GM12891 (cell line): ENCODE results near the gene PANK4.

ENCODE experiments used
- DNase-seq: peaks from one replicate; pipeline ENCODE4 v3.0.0; 2011; ENCODE audit warnings: low spot score; ENCODE audit not compliant: insufficient read length
- FAIRE-seq: peaks from 2 replicates; lab custom pipeline; 2011; peaks lifted over from hg19 to GRCh38; lab: Jason Lieb, UNC
- PAX5 ChIP-seq: IDR thresholded peaks from 2 replicates; pipeline ENCODE4 v1.6.1; 2011; ENCODE audit warnings: low read length, moderate library complexity, mild to moderate bottlenecking; ENCODE audit not compliant: insufficient read depth, severe bottlenecking
- POLR2A ChIP-seq: IDR thresholded peaks from 2 replicates; pipeline ENCODE4 v1.6.1; 2011; ENCODE audit warnings: low read depth, low read length, control low read depth
- POLR2AphosphoS5 ChIP-seq: IDR thresholded peaks from 2 replicates; pipeline ENCODE4 v1.6.1; 2011; ENCODE audit warnings: low read depth, low read length, control low read depth
- POU2F2 ChIP-seq: IDR thresholded peaks from 2 replicates; pipeline ENCODE4 v1.6.1; 2011; ENCODE audit warnings: low read depth, mild to moderate bottlenecking, control low read depth, low read length, moderate library complexity
- SPI1 ChIP-seq: IDR thresholded peaks from 2 replicates; pipeline ENCODE4 v1.6.1; 2011; ENCODE audit warnings: low read depth, low read length, control low read depth
- TAF1 ChIP-seq: IDR thresholded peaks from 2 replicates; pipeline ENCODE4 v1.6.1; 2011; ENCODE audit warnings: low read depth, low read length, control low read depth

PANK4 gene

GRCh38 chr1:2501041-2501819 lies 25.2 kb downstream of the PANK4 start:
- FAIRE-seq (no peak), DNase-seq (no peak)
- TF ChIP-seq TAF1 = no peak
- no peak for TF ChIP-seq POLR2AphosphoS5
- TF ChIP-seq POLR2A = no peak
- TF ChIP-seq PAX5 = no peak
- no peak for TF ChIP-seq SPI1
- TF ChIP-seq POU2F2 = no peak

GRCh38 chr1:2499986-2500596 lies 26.3 kb downstream of the PANK4 start:
- DNase-seq = no peak
- no peak for FAIRE-seq
- TF ChIP-seq POU2F2 (no peak), POLR2A (no peak), TAF1 (no peak), POLR2AphosphoS5 (no peak), PAX5 (no peak)

GRCh38 chr1:2499260-2499659 lies 27.1 kb downstream of the PANK4 start:
- TF ChIP-seq POU2F2 = no peak
- no peak for TF ChIP-seq POLR2A
- no peak for TF ChIP-seq POLR2AphosphoS5
- no peak for TF ChIP-seq TAF1
- no peak for TF ChIP-seq SPI1
- no peak for TF ChIP-seq PAX5
- no peak for FAIRE-seq
- no peak for DNase-seq

- FAIRE-seq (no peak), DNase-seq (no peak)
Measured at GRCh38 chr1:2498648-2499047, 27.7 kb downstream of the PANK4 start.

GRCh38 chr1:2497891-2498290 lies 28.5 kb downstream of the PANK4 start:
- FAIRE-seq (no peak), DNase-seq (no peak)
- TF ChIP-seq POU2F2 (no peak), TAF1 (no peak), PAX5 (no peak), POLR2A (no peak), POLR2AphosphoS5 (no peak)

More at GRCh38 chr1:2498648-2499047, 27.7 kb downstream of the PANK4 start:
- no peak for TF ChIP-seq POU2F2
- no peak for TF ChIP-seq TAF1
- no peak for TF ChIP-seq POLR2AphosphoS5
- no peak for TF ChIP-seq POLR2A
- TF ChIP-seq PAX5 = no peak
- TF ChIP-seq SPI1 = no peak

- DNase-seq = no peak
- FAIRE-seq = no peak
Measured at GRCh38 chr1:2496746-2497145, 29.6 kb downstream of the PANK4 start.

GRCh38 chr1:2496087-2496622 lies 30.2 kb downstream of the PANK4 start:
- DNase-seq (peak; percentile 77), FAIRE-seq (peak; percentile 85)
- TF ChIP-seq PAX5 (no peak), TAF1 (no peak), POU2F2 (no peak), POLR2AphosphoS5 (no peak), SPI1 (no peak), POLR2A (no peak)

More at GRCh38 chr1:2496746-2497145, 29.6 kb downstream of the PANK4 start:
- TF ChIP-seq SPI1 (no peak), POU2F2 (no peak), POLR2A (no peak), TAF1 (no peak), PAX5 (no peak), POLR2AphosphoS5 (no peak)

- FAIRE-seq (no peak), DNase-seq (no peak)
- no peak for TF ChIP-seq POU2F2
- TF ChIP-seq POLR2A = no peak
- TF ChIP-seq PAX5 = no peak
- no peak for TF ChIP-seq POLR2AphosphoS5
- no peak for TF ChIP-seq SPI1
- TF ChIP-seq TAF1 = no peak
Measured at GRCh38 chr1:2495546-2495945, 30.9 kb downstream of the PANK4 start.

GRCh38 chr1:2495026-2495425 lies 31.4 kb downstream of the PANK4 start:
- DNase-seq (no peak), FAIRE-seq (no peak)
- TF ChIP-seq POU2F2 (no peak), TAF1 (no peak), POLR2AphosphoS5 (no peak), PAX5 (no peak), SPI1 (no peak), POLR2A (no peak)
